HepG2 (cell line): ENCODE measurements around the gene RNU1-1. TPM values are rescaled to one million over a fixed set of nuclear protein-coding genes. Genes with fewer than 3 reads are reported as not detected.
"Not testable (repeated sequence)": the region's sequence is repeated elsewhere in the genome, so short reads cannot be mapped to it uniquely, and the experiment has no call there.

ENCODE experiments used
- ATAC-seq: fragments of 200-7000 bp; cut with Tn5 transposase; 3 replicates; pipeline ENCODE4 v1.9.1; 2020; ENCODE audit warnings: mild to moderate bottlenecking, moderate library complexity
- BruUV-seq: library from RNA; stranded (reverse); fragments of 400-500 nt; replicated peaks from 2 replicates; lab custom pipeline; 2021; lab: Mats Ljungman, UMichigan
- CTCF ChIA-PET: fragments of 300-600 bp; formaldehyde crosslinking; extraction: SDS; loops from one replicate; lab custom pipeline; 2021; ENCODE audit warnings: low total read pairs, inconsistent platforms, low intra/inter-chr PET ratio; lab: Yijun Ruan, JAX
- POLR2A ChIA-PET: fragments of 350-600 bp; sonication (Branson Sonifier 250); formaldehyde crosslinking; loops from one replicate; lab custom pipeline; 2020; ENCODE audit warnings: antibody characterized with exemption, inconsistent platforms; lab: Yijun Ruan, JAX
- DNase-seq: peaks from one replicate; pipeline ENCODE4 v3.0.0-alpha.2; 2015; ENCODE audit warnings: low spot score
- FAIRE-seq: peaks from 3 replicates; lab custom pipeline; 2011; peaks lifted over from hg19 to GRCh38; lab: Jason Lieb, UNC
- H2AFZ ChIP-seq: one replicate; pipeline ENCODE4 v1.6.1; 2011; ENCODE audit warnings: low read length, inconsistent platforms
- H3K27ac ChIP-seq: fragments of 300-600 bp; 3 replicates; pipeline ENCODE4 v1.8.0; 2011; ENCODE audit warnings: mixed run types, mild to moderate bottlenecking, mixed read lengths, low read length, inconsistent platforms; ENCODE audit not compliant: insufficient read depth; ENCODE audit errors: extremely low read length
- H3K27me3 ChIP-seq, 2 experiments: fragments of 200-600 bp in 1 of 2; 2 replicates in 1 of 2; 3 replicates in 1 of 2; pipeline versions ENCODE4 v1.6.0 to v1.8.0; 2011; ENCODE audit warnings: low read length in 2 of 2, mild to moderate bottlenecking in 2 of 2, moderate library complexity in 2 of 2, inconsistent platforms in 1 of 2; ENCODE audit not compliant: insufficient read depth in 2 of 2, control insufficient read depth in 1 of 2
- H3K36me3 ChIP-seq, 2 experiments: fragments of 200-600 bp in 1 of 2; replicated peaks in 1 of 2; 2 replicates in 1 of 2; 3 replicates in 1 of 2; pipeline versions ENCODE4 v1.5.1 to v1.8.0; 2011; ENCODE audit warnings: low read length in 2 of 2, inconsistent platforms in 1 of 2; ENCODE audit not compliant: insufficient read depth in 2 of 2, control insufficient read depth in 1 of 2
- H3K4me1 ChIP-seq: 2 replicates; pipeline ENCODE4 v1.5.1; 2012; ENCODE audit warnings: low read length, inconsistent platforms; ENCODE audit not compliant: insufficient read depth
- H3K4me2 ChIP-seq: 2 replicates; pipeline ENCODE4 v1.6.0; 2011; ENCODE audit warnings: low read depth, low read length, inconsistent platforms
- H3K4me3 ChIP-seq, 3 experiments: fragments of 200-600 bp in 1 of 3; sonication (generic), shearing (Covaris generic) in 1 of 3; replicated peaks in 1 of 3; 2 replicates each; pipeline ENCODE4 v1.5.1; 2011 to 2016; ENCODE audit warnings: low read length in 3 of 3, inconsistent platforms in 2 of 3, low read depth in 2 of 3, mild to moderate bottlenecking in 2 of 3, control low read depth in 1 of 3, mixed read lengths in 1 of 3; ENCODE audit not compliant: insufficient read depth in 1 of 3
- H3K79me2 ChIP-seq: one replicate; pipeline ENCODE4 v1.6.1; 2011; ENCODE audit warnings: low read length, inconsistent platforms; ENCODE audit not compliant: insufficient read depth
- H3K9ac ChIP-seq: 2 replicates; pipeline ENCODE4 v1.6.0; 2011; ENCODE audit warnings: mild to moderate bottlenecking, low read depth, low read length, inconsistent platforms; ENCODE audit not compliant: insufficient read depth
- H3K9me3 ChIP-seq: 2 replicates; pipeline ENCODE4 v1.5.1; 2012; ENCODE audit warnings: mild to moderate bottlenecking, low read length
- H4K20me1 ChIP-seq: 2 replicates; pipeline ENCODE4 v1.6.0; 2011; ENCODE audit warnings: inconsistent platforms, mild to moderate bottlenecking, low read length, moderate library complexity; ENCODE audit not compliant: insufficient read depth
- WGBS: methylation state at CpG from one replicate; pipeline ENCODE4 v1.1.6; 2017; ENCODE audit warnings: low lambda C conversion rate; 5-methylcytosine and 5-hydroxymethylcytosine counted together
- in situ Hi-C: cut with HindIII; loops from 2 replicates; pipeline ENCODE4 v1.10.0; 2017; ENCODE audit warnings: low pct_unique_long_range_greater_than_20kb; ENCODE audit not compliant: extremely low pct_ligation_motif_present
- intact Hi-C: fragments of 100-400 bp; cut with micrococcal nuclease; formaldehyde crosslinking; loops from one replicate; pipeline ENCODE4 v1.10.0; 2022; ENCODE audit not compliant: unreplicated experiment
- polyA plus RNA-seq, 8 experiments: library from polyadenylated mRNA; depleted of rRNA in 3 of 8; stranded (reverse) in 7 of 8; unstranded in 1 of 8; fragments of >200 nt; fragmentation: Illumina TruSeq in 4 of 8; extraction: Trizol in 4 of 8; gene quantifications; 2 replicates each; pipeline versions ENCODE4 v1.2.1 to v1.2.3, GENCODE V29; 2011 to 2016; ENCODE audit warnings: low read depth in 4 of 8, missing spikeins in 1 of 8, mixed read lengths in 1 of 8; ENCODE audit not compliant: insufficient read depth in 1 of 8
- total RNA-seq, 5 experiments: library from RNA; depleted of rRNA; stranded (reverse); fragments of >200 nt; fragmentation: Illumina TruSeq; extraction: Trizol; gene quantifications; 2 replicates each; pipeline ENCODE4 v1.2.3, GENCODE V29; 2016; ENCODE audit warnings: low read depth in 1 of 5

RNU1-1 gene
- total and polyA plus RNA-seq, 2 of the 13 experiments (the other 11 are each of a cell fraction or from before 2014, with no cell fraction given), result under 0.01 to 11,018 TPM

DNA sequence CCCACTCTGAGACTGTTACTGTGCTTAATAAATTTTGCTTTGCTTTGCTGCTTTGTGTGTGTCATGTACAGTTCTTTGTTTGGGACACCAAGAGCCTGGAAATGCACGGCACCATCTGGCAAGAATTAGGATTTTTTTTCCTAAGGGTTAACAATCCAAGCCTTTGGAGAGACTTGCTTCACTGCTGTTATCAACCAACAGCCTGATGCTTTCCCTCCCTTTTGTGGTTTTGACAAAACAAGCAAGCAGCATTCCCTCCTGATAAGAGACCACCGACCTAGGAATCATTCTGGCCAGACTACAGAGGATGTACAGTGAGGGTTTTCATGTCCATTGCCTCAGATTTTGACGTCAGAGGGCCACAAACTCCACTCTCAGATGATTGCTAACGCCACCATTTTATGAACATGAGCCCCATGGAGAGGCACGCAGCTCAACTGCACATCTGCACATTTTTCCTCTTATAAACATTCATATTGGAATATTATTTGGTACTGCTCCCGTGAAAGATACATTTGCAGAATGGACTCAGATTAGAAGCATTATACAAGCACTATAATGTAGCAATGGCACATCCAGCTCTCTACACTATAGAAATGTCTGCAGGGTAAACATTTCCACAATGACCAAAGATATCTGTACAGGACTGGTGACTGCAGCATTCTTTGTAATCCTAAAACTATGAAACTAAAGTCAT lies 5.3 kb upstream of the RNU1-1 start:
- H3K4me3 ChIP-seq, intact Hi-C loops, H3K36me3 ChIP-seq, H3K4me1 ChIP-seq, DNase-seq, H3K9ac ChIP-seq, CTCF ChIA-PET, in situ Hi-C loops, POLR2A ChIA-PET, FAIRE-seq, H3K4me2 ChIP-seq, BruUV-seq, H3K79me2 ChIP-seq, H3K27ac ChIP-seq, H3K9me3 ChIP-seq, H2AFZ ChIP-seq, ATAC-seq, H4K20me1 ChIP-seq: not testable (repeated sequence)
- WGBS, result 20% methylated on average over 6 of the region's 6 CpGs
- H3K27me3 ChIP-seq, result peaks cover 0 to 15% of the 10 kb centered on the region in 2 experiments; a peak in 3 of 5 replicates

DNA sequence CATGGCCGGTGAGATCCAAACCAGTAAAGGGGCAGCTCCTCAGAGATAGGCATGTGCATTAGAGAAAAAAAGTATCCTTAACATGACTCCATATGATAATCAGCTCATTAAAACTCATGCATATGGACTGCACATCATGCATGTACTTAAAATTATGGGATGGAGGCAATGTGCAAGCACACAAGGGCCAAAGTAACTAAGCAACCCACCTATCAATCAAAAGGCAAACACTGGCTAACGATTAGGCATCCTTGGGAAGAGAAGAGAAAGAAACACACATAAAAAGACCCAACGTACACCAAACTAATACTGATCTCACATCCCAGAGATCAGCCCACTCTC lies 4.8 kb upstream of the RNU1-1 start:
- H3K4me3 ChIP-seq, DNase-seq, BruUV-seq, CTCF ChIA-PET, intact Hi-C loops, H3K9ac ChIP-seq, H3K9me3 ChIP-seq, H3K27ac ChIP-seq, H3K36me3 ChIP-seq, H3K79me2 ChIP-seq, in situ Hi-C loops, POLR2A ChIA-PET, H3K4me2 ChIP-seq, H2AFZ ChIP-seq, ATAC-seq, H3K4me1 ChIP-seq, FAIRE-seq, H4K20me1 ChIP-seq: not testable (repeated sequence)
- H3K27me3 ChIP-seq, result peaks cover 0 to 15% of the 10 kb centered on the region in 2 experiments; a peak in 3 of 5 replicates
- 16% methylated on average over 3 of the region's 3 CpGs for WGBS

DNA sequence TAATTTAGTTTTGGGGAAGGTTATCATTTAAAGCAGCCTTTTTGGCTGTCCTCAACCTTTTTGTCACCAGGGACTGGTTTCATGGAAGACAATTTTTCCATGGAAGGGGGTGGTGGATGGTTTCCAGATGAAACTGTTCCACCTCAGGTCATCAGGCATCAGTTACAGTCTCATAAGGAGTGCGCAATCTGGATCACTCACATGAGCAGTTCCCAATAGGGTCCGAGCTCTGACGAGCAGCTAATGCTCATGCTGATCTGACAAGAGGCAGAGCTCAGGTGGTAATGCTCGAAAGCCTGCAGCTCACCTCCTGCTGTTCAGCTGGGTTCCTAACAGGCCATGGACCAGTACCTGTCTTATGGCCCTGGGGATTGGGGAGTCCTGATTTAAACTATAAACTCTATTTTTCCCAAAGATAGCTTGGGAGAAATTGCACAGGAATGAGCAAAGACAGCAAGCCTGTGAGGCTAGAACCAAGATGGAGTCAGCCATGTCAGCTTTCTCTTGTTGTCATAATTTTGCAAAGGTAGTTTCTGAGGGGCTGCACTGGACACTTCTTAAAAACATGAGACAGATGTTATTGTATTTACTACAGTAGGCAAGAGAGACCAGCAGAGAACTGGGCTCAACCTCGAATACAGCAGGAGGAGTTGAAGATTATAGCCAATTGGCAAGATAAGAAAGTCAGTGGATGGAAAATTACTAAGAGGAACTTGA lies 2.8 kb upstream of the RNU1-1 start:
- H3K9me3 ChIP-seq, H3K27me3 ChIP-seq, H3K79me2 ChIP-seq, CTCF ChIA-PET, H3K36me3 ChIP-seq, ATAC-seq, H3K4me1 ChIP-seq, H3K9ac ChIP-seq, H3K27ac ChIP-seq, H2AFZ ChIP-seq, FAIRE-seq, H4K20me1 ChIP-seq, H3K4me2 ChIP-seq, in situ Hi-C loops, DNase-seq, BruUV-seq, intact Hi-C loops, H3K4me3 ChIP-seq: not testable (repeated sequence)
- 7% methylated on average over 1 of the region's 5 CpGs for WGBS
- POLR2A ChIA-PET, result interaction anchor here (1.6 kb wide), 1 partner anchor 17 kb away, joined by 3 read pairs; no protein-coding TSS in a partner anchor
